Hypothalamus (tissue), 51 donors: ENCODE measurements around the gene P2RY2.

Experiments used
- DNase-seq, 51 donors: peaks; one replicate each; lab custom pipeline; 2025; lab: John Stamatoyannopoulos, UW

The P2RY2 gene

GRCh38 chr11:73239111-73239521, 21.0 kb downstream of the P2RY2 start:
- DNase-seq = no peak

GRCh38 chr11:73239571-73240189, 21.6 kb downstream of the P2RY2 start:
- DNase-seq = no peak

- DNase-seq = no peak
These were observed 22.2 kb downstream of the P2RY2 start for GRCh38 chr11:73240190-73240781.

- no peak for DNase-seq
These were observed 23.2 kb downstream of the P2RY2 start for GRCh38 chr11:73241300-73241699.

- peak in 47 of 51 donors; percentile 13 to 84 (median 50) for DNase-seq
These were observed 24.4 kb downstream of the P2RY2 start for GRCh38 chr11:73242251-73243092.

- no peak for DNase-seq
These were observed 25.0 kb downstream of the P2RY2 start for GRCh38 chr11:73243093-73243485.

GRCh38 chr11:73244589-73245240, 26.6 kb downstream of the P2RY2 start:
- DNase-seq = no peak

GRCh38 chr11:73245461-73245860, 27.4 kb downstream of the P2RY2 start:
- no peak for DNase-seq

GRCh38 chr11:73246303-73246702, 28.2 kb downstream of the P2RY2 start:
- no peak for DNase-seq

- no peak for DNase-seq
These were observed 30.6 kb downstream of the P2RY2 start for GRCh38 chr11:73248526-73249185.

- no peak for DNase-seq
These were observed 31.2 kb downstream of the P2RY2 start for GRCh38 chr11:73249304-73249703.

- DNase-seq = no peak
These were observed 32.0 kb downstream of the P2RY2 start for GRCh38 chr11:73249853-73250783.

- no peak for DNase-seq
These were observed 34.6 kb downstream of the P2RY2 start for GRCh38 chr11:73252577-73253191.

- DNase-seq = peak in 4 of 51 donors; percentile 33 to 59 (median 40)
These were observed 39.4 kb downstream of the P2RY2 start for GRCh38 chr11:73257342-73258103.

GRCh38 chr11:73258104-73259035, 40.3 kb downstream of the P2RY2 start:
- DNase-seq = no peak

- DNase-seq = no peak
These were observed 41.5 kb downstream of the P2RY2 start for GRCh38 chr11:73259406-73260126.

- DNase-seq = no peak
These were observed 42.0 kb downstream of the P2RY2 start for GRCh38 chr11:73260127-73260457.
